AG04449 (cell line): Measurements from ENCODE around the gene MITD1.

ENCODE experiments used
- CTCF ChIA-PET: fragments of 350-600 bp; formaldehyde crosslinking; extraction: SDS; loops from one replicate; lab custom pipeline; 2021; ENCODE audit warnings: antibody characterized with exemption; lab: Yijun Ruan, JAX
- POLR2A ChIA-PET: fragments of 400-600, 350-600 bp; formaldehyde crosslinking; extraction: SDS; loops from one replicate; lab custom pipeline; 2020; ENCODE audit warnings: antibody characterized with exemption, inconsistent platforms; lab: Yijun Ruan, JAX
- DNase-seq: peaks from one replicate; pipeline ENCODE4 v3.0.0-alpha.2; 2010; ENCODE audit warnings: low read depth, low spot score
- H3K4me3 ChIP-seq: 2 replicates; pipeline ENCODE4 v1.5.1; 2011; ENCODE audit warnings: low read depth, mild to moderate bottlenecking, control low read depth, low read length
- TF ChIP-seq, protein P1 (sequence below): IDR thresholded peaks from one replicate; pipeline ENCODE4 v1.5.1; 2011; ENCODE audit warnings: mild to moderate bottlenecking, moderate library complexity, low read length, control low read depth, inconsistent platforms; ENCODE audit not compliant: insufficient read depth; ENCODE audit errors: missing control alignments

Gene MITD1

DNA sequence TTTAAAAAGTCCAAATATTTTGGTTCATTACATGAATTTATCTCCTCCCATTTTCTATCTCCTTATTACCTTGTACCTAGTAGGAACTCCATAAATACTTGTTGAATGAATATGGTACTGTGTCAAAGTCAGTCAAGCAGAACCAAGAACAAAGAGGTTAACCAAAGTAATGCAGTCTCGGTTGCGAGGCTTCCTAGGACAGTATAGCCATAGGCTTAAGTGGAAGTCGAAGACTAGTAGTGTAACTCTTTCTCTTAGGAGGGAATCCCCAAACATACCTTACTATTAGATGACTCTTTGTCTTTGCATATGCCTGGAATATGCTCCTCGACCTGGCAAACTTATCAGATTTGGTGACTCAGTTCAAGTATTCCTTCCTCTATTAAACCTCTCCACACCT, 21.3 kb downstream of the MITD1 start:
- DNase-seq: no peak
- TF ChIP-seq, protein P1, sequence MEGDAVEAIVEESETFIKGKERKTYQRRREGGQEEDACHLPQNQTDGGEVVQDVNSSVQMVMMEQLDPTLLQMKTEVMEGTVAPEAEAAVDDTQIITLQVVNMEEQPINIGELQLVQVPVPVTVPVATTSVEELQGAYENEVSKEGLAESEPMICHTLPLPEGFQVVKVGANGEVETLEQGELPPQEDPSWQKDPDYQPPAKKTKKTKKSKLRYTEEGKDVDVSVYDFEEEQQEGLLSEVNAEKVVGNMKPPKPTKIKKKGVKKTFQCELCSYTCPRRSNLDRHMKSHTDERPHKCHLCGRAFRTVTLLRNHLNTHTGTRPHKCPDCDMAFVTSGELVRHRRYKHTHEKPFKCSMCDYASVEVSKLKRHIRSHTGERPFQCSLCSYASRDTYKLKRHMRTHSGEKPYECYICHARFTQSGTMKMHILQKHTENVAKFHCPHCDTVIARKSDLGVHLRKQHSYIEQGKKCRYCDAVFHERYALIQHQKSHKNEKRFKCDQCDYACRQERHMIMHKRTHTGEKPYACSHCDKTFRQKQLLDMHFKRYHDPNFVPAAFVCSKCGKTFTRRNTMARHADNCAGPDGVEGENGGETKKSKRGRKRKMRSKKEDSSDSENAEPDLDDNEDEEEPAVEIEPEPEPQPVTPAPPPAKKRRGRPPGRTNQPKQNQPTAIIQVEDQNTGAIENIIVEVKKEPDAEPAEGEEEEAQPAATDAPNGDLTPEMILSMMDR: no peak
- ChIA-PET POLR2A (no interaction called here), CTCF (no interaction called here)
- H3K4me3 ChIP-seq: no peak overlapping the region

DNA sequence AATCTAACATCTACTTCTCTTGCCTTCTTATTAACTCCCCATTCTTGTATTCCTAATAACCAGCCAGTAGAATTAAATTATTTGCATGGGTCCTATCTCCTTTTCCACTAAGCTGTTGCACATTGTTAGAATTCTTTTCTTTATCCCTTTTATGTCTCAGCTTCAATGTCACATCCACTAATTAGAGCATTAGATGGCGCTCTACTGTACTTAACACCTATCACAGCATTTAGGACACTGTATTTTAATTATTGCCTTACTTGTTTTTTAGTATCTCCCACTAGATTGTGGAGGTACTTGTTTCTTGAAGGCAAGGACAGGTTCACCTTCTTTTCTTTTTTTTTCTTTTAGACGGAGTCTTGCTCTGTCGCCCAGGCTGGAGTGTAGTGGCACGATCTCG, 22.3 kb downstream of the MITD1 start:
- TF ChIP-seq, protein P1: no peak
- CTCF ChIA-PET: no interaction called here
- POLR2A ChIA-PET: no interaction called here
- no peak for DNase-seq
- H3K4me3 ChIP-seq: no peak overlapping the region

DNA sequence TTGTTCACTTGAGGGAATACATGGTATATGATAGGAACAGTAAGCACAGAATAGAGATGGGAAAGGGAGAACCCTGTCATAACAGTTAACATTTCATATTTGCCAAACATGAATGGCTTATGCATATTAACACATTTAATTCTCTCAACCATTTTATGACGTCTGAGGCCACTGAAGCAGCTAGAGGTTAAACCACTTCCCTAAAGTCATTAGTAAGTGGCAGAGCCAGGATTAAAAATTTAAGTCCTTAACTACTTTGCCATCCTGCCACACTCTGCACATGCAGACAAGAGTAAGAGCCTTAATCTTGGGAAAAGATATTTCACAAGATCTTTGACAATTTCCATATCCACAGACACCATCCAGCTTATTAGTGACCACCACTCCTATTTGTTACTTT, 24.0 kb downstream of the MITD1 start:
- POLR2A ChIA-PET: no interaction called here

DNA sequence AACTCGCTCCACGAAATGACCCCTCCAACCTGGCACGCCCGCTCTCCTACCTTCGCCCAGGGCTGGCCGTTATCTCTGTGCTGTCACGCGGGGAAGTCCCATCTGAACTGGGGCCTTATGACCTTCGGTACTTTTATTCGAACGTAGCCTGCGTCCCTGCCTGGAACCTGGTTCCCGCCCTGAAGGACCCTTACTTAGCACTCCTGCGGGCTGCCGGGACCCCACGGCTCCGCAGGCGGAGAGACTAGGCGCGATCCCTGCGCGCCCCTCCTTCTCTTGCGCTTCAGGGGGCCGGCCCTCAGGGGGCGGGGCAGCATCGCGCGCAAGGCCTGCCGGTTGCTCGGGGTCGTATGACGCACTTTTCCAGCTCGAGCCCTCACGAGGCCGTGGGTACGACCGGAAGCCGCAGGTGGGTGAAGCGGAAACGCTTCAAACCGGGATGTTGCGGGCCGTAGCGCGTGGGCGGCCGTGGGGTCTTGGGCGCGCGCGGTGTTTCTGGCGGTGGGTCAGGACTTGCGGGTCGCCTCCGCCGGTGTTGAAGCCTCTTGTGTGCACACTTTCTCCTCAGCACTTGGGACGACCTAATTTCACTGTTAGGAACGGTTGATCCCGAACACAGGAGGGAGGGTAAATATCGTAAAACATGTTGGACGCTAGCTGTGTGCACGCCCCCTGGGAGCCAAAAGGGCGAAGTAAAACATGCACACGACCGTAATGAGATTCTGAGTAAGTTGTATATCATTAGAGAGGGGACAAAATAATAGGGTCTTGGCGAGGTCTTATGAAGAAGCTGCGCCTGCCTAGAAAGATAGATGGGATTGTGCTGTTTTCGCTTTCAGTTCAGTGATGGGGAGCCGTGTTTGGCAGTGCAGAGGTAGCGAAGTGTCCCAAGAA, 26.0 kb downstream of the MITD1 start, which contains the start of the genes LIPT1 and TSGA10:
LIPT1 (plus strand) TSS at position 325 of the 894 bp plus-strand sequence. CDS start 6,991 bp downstream, outside the sequence.
TSGA10 (minus strand) TSS at position 300 of the 894 bp plus-strand sequence. CDS start 45,503 bp downstream, outside the sequence.
- DNase-seq: peak; percentile 29
- H3K4me3 ChIP-seq: peak within 1 kb of the TSS; percentile 84
- ChIA-PET CTCF (interaction anchor here (0.8 to 1.4 kb wide), 3 partner anchors 25 to 506 kb away, joined by 3 to 4 read pairs (median 3); partner anchors contain the start of gene EIF5B), POLR2A (interaction anchor here (1.3 kb wide), 1 partner anchor 12 kb away, joined by 3 read pairs; no protein-coding TSS in a partner anchor)
- TF ChIP-seq, protein P1: peak; percentile 9

More for the DNA sequence above, 24.0 kb downstream of the MITD1 start:
- CTCF ChIA-PET: interaction anchor here (0.7 kb wide), 1 partner anchor 180 kb away, joined by 3 read pairs; the partner anchor contains the start of gene EIF5B
- TF ChIP-seq, protein P1: no peak
- no peak for DNase-seq
- H3K4me3 ChIP-seq: no peak overlapping the region

DNA sequence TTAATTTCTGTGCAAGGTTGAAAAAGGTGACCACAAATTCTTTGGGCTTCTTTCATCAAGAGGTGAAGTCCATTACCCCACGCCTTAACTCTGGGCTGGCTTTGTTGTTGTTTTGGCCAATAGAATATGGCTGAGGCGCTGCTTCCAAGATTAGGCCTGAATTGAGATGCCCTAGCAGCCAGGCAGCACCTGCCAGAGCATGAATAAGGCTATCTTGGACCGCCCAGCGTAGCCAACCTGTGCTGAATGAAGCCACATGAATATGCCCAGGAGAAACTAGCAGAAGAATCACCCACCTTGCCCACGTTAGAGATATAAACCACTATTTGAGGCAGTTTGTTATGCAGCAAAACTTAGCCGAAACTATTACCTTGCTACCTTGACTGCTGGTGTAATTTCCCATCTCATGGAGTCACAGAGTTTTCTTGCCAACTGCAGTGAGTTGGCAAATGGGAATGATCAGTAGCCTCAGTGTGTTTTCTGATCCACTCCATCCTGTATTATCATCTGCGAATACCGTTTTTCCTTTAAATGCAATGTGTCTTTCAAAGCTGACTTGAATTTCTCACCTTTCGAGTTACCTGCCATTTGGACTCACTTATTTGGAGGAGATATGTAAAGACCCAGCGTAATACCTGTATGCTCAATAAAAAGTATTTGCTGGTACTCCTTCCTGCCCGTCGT, 26.8 kb downstream of the MITD1 start:
- H3K4me3 ChIP-seq: peak overlapping the region; percentile 84
- TF ChIP-seq, protein P1: no peak
- POLR2A ChIA-PET: interaction anchor here (1.3 kb wide), 1 partner anchor 13 kb away, joined by 3 read pairs; no protein-coding TSS in a partner anchor
- CTCF ChIA-PET: interaction anchor here (2.7 kb wide), 1 partner anchor 13 kb away, joined by 8 read pairs; the partner anchor contains the start of gene C2orf15
- no peak for DNase-seq
